Measurements from ENCODE around the gene TOPAZ1.

TOPAZ1 gene

DNA sequence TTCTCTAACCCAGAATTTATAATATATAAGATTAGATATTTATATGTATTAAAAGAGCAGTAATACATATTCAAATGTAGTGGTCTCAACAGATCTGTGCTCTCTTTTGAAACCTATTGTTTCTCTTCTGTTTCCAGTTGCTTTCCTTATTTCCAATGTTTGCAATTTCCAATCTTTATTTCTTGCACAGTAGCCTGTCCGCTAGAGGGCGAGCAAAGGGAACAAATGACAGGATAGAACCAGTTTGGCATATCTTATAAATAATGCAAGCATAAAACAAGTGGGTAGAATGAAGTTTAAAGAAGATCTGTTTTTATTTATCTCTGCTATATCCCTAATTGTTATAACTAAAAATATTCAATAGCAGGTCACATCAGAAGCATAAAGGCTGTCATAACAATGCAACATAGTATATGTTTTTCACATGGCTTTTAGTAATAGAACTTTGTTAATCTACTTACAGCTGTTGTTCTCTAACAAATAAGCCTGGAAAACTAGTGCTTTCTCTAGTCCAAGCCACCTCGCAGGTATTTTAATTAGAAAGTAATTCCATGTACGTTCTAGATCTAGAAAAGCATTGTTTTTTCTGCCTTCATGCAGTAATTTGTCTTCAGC lies 81.8 kb downstream of the TOPAZ1 start:
- H3K36me3 Mint-ChIP-seq (ENCODE audit: low read depth) = no peaks in the 10 kb centered on the region
- no peaks in the 10 kb centered on the region for H3K9me3 Mint-ChIP-seq
- TF ChIP-seq, protein P1, sequence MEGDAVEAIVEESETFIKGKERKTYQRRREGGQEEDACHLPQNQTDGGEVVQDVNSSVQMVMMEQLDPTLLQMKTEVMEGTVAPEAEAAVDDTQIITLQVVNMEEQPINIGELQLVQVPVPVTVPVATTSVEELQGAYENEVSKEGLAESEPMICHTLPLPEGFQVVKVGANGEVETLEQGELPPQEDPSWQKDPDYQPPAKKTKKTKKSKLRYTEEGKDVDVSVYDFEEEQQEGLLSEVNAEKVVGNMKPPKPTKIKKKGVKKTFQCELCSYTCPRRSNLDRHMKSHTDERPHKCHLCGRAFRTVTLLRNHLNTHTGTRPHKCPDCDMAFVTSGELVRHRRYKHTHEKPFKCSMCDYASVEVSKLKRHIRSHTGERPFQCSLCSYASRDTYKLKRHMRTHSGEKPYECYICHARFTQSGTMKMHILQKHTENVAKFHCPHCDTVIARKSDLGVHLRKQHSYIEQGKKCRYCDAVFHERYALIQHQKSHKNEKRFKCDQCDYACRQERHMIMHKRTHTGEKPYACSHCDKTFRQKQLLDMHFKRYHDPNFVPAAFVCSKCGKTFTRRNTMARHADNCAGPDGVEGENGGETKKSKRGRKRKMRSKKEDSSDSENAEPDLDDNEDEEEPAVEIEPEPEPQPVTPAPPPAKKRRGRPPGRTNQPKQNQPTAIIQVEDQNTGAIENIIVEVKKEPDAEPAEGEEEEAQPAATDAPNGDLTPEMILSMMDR (IDR thresholded peaks at IDR 0.05; ENCODE audit: unreplicated experiment in 3 of 3) = peak; percentile 80 to 89 (median 85)
- H3K27me3 Mint-ChIP-seq (ENCODE audit: low read depth) = peaks cover 7% of the 10 kb centered on the region
- H3K4me3 Mint-ChIP-seq = no peak overlapping the region
- H3K4me1 Mint-ChIP-seq = no peaks in the 10 kb centered on the region
- H3K27ac Mint-ChIP-seq = no peak overlapping the region

DNA sequence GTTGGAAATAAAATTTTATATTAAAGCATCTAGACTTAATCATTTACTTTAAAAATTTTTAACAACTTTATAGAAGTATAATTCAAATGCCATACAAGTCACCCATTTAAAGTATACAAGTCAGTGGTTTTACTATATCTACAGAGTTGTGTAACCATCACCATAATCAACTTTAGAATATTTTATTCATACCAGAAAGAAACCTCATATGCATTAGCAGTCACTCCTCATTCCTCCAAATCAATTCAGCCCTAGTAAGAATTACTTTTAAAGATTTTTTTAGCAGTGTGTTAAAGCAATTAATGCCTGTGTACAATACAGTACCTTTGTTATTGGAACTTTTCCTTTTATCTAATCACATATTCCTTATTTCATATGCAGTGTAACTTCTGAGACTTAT lies 82.9 kb downstream of the TOPAZ1 start:
- Mint-ChIP-seq H3K4me3 (no peak overlapping the region), H3K27ac (no peak overlapping the region), H3K9me3 (no peaks in the 10 kb centered on the region), H3K4me1 (no peaks in the 10 kb centered on the region), H3K36me3 (ENCODE audit: low read depth) (no peaks in the 10 kb centered on the region), H3K27me3 (ENCODE audit: low read depth) (peaks cover 4% of the 10 kb centered on the region)
- TF ChIP-seq, protein P1 (IDR thresholded peaks at IDR 0.05; ENCODE audit: unreplicated experiment in 3 of 3) = no peak

DNA sequence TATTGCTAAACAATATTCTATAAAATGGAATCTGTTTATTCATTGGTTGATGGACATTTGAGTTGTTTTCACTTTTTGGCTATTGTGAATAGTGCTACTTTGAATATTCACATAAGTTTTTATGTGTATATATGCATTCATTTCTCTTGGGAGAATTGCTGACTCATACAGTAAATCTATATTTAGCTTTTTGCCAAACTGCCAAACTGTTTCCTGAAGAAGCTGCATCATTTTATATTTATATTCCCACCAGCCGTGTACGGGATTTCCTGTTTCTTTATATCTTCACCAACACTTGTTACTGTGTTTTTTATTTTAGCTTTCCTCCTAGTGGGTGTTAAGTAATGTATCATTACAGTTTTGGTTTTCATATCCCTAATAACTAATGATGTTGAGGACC lies 84.3 kb downstream of the TOPAZ1 start:
- Mint-ChIP-seq H3K9me3 (no peaks in the 10 kb centered on the region), H3K27ac (no peak overlapping the region), H3K4me1 (no peaks in the 10 kb centered on the region), H3K4me3 (no peak overlapping the region), H3K27me3 (ENCODE audit: low read depth) (peaks cover 4% of the 10 kb centered on the region), H3K36me3 (ENCODE audit: low read depth) (no peaks in the 10 kb centered on the region)
- TF ChIP-seq, protein P1 (IDR thresholded peaks at IDR 0.05; ENCODE audit: unreplicated experiment in 3 of 3) = no peak

DNA sequence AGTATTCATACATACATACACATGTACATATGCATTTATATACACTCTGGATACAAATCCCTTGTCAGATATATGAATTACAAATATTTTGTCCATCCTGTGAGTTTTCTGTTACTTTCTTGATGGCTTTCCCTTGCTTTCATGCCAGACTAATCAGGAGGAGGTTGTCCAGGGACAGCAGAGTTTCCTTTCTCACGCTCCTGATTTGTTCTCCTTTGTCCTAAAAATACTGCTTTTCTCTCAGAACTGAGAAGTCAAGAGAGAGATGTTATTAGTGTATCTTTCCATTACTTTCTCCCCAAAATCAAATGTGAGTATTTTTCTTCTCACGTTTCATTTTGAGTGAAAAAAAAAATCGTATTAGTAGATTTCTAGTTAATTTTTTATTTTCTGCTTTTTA lies 84.8 kb downstream of the TOPAZ1 start:
- no peaks in the 10 kb centered on the region for H3K9me3 Mint-ChIP-seq
- peaks cover 4% of the 10 kb centered on the region for H3K27me3 Mint-ChIP-seq (ENCODE audit: low read depth)
- TF ChIP-seq, protein P1 (IDR thresholded peaks at IDR 0.05; ENCODE audit: unreplicated experiment in 3 of 3) = no peak
- no peak overlapping the region for H3K27ac Mint-ChIP-seq
- no peaks in the 10 kb centered on the region for H3K36me3 Mint-ChIP-seq (ENCODE audit: low read depth)
- H3K4me3 Mint-ChIP-seq = no peak overlapping the region
- no peaks in the 10 kb centered on the region for H3K4me1 Mint-ChIP-seq

DNA sequence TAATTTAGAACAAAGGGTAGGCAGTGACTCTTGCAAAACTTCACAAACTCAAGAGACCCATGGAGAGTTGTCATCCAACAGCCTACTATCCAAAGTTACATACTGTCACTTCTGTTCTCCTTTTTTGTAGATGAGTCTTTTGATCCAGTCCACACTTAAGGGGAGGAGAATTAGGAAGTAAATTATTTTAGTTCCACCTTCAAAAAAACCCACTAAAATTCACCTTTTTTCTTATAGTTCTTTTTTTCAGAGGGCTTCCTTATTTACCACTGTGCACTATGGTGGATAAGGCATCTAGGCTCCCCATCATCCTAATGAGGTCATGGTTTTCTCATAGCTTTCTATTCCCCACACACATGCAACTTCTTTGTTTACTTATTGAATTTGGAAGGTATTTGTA lies 88.3 kb downstream of the TOPAZ1 start:
- Mint-ChIP-seq H3K9me3 (no peaks in the 10 kb centered on the region), H3K27me3 (ENCODE audit: low read depth) (peaks cover 13% of the 10 kb centered on the region), H3K36me3 (ENCODE audit: low read depth) (no peaks in the 10 kb centered on the region), H3K4me3 (no peak overlapping the region), H3K4me1 (no peaks in the 10 kb centered on the region), H3K27ac (no peak overlapping the region)
- TF ChIP-seq, protein P1 (IDR thresholded peaks at IDR 0.05; ENCODE audit: unreplicated experiment in 3 of 3) = no peak

DNA sequence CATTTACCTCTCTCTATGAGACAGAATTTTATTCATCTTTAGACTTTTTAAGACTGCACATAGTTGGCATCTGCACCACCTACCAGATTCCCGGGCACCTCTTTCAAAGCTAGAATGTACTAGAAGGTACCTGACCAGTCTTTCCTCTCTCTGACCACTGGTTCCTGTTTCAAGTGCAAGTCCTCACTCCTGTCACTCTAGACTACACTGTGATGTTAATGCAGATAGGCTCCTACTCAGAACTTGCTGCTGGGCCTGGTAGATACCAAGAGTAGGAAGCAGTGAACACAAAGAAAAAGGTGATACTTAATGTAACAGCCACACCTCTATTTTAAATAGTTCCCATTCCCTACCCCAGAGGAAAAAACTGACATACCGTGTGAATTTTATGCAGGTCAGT lies 88.8 kb downstream of the TOPAZ1 start:
- H3K4me3 Mint-ChIP-seq = no peak overlapping the region
- TF ChIP-seq, protein P1 (IDR thresholded peaks at IDR 0.05; ENCODE audit: unreplicated experiment in 3 of 3) = no peak
- H3K36me3 Mint-ChIP-seq (ENCODE audit: low read depth) = no peaks in the 10 kb centered on the region
- no peaks in the 10 kb centered on the region for H3K9me3 Mint-ChIP-seq
- peaks cover 13% of the 10 kb centered on the region for H3K27me3 Mint-ChIP-seq (ENCODE audit: low read depth)
- no peaks in the 10 kb centered on the region for H3K4me1 Mint-ChIP-seq
- H3K27ac Mint-ChIP-seq = no peak overlapping the region
